Measurements from ENCODE around the gene OPRM1. TPM values are rescaled to one million over a fixed set of nuclear protein-coding genes. Genes with fewer than 3 reads are reported as not detected.

OPRM1 gene
- total and polyA plus RNA-seq, 2 donors (not counting 1 experiment from before 2014, with no cell fraction given) = not detected

- H3K36me3 ChIP-seq (replicated peaks in 1 of 2; ENCODE audit: control extremely low read depth in 1 of 2, control insufficient read depth in 1 of 2, extremely low read depth in 1 of 2, insufficient read depth in 2 of 2, low read length in 1 of 2) = no peaks in the 10 kb centered on the region
- H3K27ac Mint-ChIP-seq = no peak overlapping the region
- H2AFZ ChIP-seq (ENCODE audit: insufficient read depth, low read depth, low read length, poor library complexity, severe bottlenecking) = no peak overlapping the region
- POLR2A ChIA-PET = no interaction called here
- H3K4me3 Mint-ChIP-seq = no peak overlapping the region
- DNase-seq (no peak), ATAC-seq (ENCODE audit: low read depth) (no peak)
- H3K27me3 ChIP-seq (replicated peaks in 1 of 4; ENCODE audit: control extremely low read depth in 1 of 4, control insufficient read depth in 3 of 4, insufficient read depth in 4 of 4, low read length in 3 of 4) = no peaks in the 10 kb centered on the region
- H3K4me1 ChIP-seq (ENCODE audit: control insufficient read depth in 2 of 2, insufficient read depth in 2 of 2, low read length in 2 of 2) = no peaks in the 10 kb centered on the region
- peaks cover 4% of the 10 kb centered on the region for H3K27me3 Mint-ChIP-seq
- no peak overlapping the region for H3K27ac ChIP-seq (ENCODE audit: low read length in 2 of 2)
- no peaks in the 10 kb centered on the region for H3K79me2 ChIP-seq (ENCODE audit: control insufficient read depth, insufficient read depth, low read length)
- no peaks in the 10 kb centered on the region for H4K20me1 ChIP-seq (ENCODE audit: control insufficient read depth, insufficient read depth, low read length, poor library complexity, severe bottlenecking)
- WGBS (ENCODE audit: insufficient coverage) = 96% methylated on average over 7 of the region's 8 CpGs
- no peaks in the 10 kb centered on the region for H3K4me1 Mint-ChIP-seq
- intact Hi-C loops (cut with micrococcal nuclease) = no loop called here
- H3K9me3 ChIP-seq (ENCODE audit: control extremely low read depth in 1 of 3, control insufficient read depth in 2 of 3, insufficient read depth in 1 of 3, low read length in 2 of 3) = no peaks in the 10 kb centered on the region
- TF ChIP-seq CTCF (IDR thresholded peaks at IDR 0.05) (no peak), EZH2 (IDR thresholded peaks at IDR 0.05; ENCODE audit: borderline replicate concordance, insufficient read depth, low read depth, low read length, poor library complexity, severe bottlenecking) (no peak)
- CTCF ChIA-PET = no interaction called here
- H3K9me3 Mint-ChIP-seq (ENCODE audit: insufficient read depth) = no peaks in the 10 kb centered on the region
- no peak overlapping the region for H3K4me2 ChIP-seq (replicated peaks; ENCODE audit: low read depth, low read length, poor library complexity, severe bottlenecking)
- no peak overlapping the region for H3K9ac ChIP-seq (ENCODE audit: low read length)
- no peak overlapping the region for H3K4me3 ChIP-seq (ENCODE audit: control extremely low read depth in 1 of 5, extremely low read depth in 1 of 5, insufficient read depth in 1 of 5, low read depth in 2 of 5, low read length in 4 of 5)
These were observed 202.5 kb downstream of the OPRM1 start for GRCh38 chr6:154241581-154241980.

GRCh38 chr6:154242617-154243357 is 203.7 kb downstream of the OPRM1 start:
- TF ChIP-seq EZH2 (IDR thresholded peaks at IDR 0.05; ENCODE audit: borderline replicate concordance, insufficient read depth, low read depth, low read length, poor library complexity, severe bottlenecking) = no peak
- no peak for TF ChIP-seq CTCF (IDR thresholded peaks at IDR 0.05)
- no peak overlapping the region for H3K27ac ChIP-seq (ENCODE audit: low read length in 2 of 2)
- Mint-ChIP-seq H3K4me1 (peaks cover 8% of the 10 kb centered on the region), H3K9me3 (ENCODE audit: insufficient read depth) (no peaks in the 10 kb centered on the region), H3K27ac (no peak overlapping the region), H3K27me3 (peaks cover 8% of the 10 kb centered on the region), H3K4me3 (no peak overlapping the region)
- no peaks in the 10 kb centered on the region for H3K27me3 ChIP-seq (replicated peaks in 1 of 4; ENCODE audit: control extremely low read depth in 1 of 4, control insufficient read depth in 3 of 4, insufficient read depth in 4 of 4, low read length in 3 of 4)
- H3K4me1 ChIP-seq (ENCODE audit: control insufficient read depth in 2 of 2, insufficient read depth in 2 of 2, low read length in 2 of 2) = peaks cover 6 to 8% of the 10 kb centered on the region in 2 donors
- no peaks in the 10 kb centered on the region for H3K9me3 ChIP-seq (ENCODE audit: control extremely low read depth in 1 of 3, control insufficient read depth in 2 of 3, insufficient read depth in 1 of 3, low read length in 2 of 3)
- H3K9ac ChIP-seq (ENCODE audit: low read length) = no peak overlapping the region
- 90% methylated on average over 13 of the region's 13 CpGs for WGBS (ENCODE audit: insufficient coverage)
- no peak overlapping the region for H3K4me3 ChIP-seq (ENCODE audit: control extremely low read depth in 1 of 5, extremely low read depth in 1 of 5, insufficient read depth in 1 of 5, low read depth in 2 of 5, low read length in 4 of 5)
- H3K79me2 ChIP-seq (ENCODE audit: control insufficient read depth, insufficient read depth, low read length) = no peaks in the 10 kb centered on the region
- no peak overlapping the region for H2AFZ ChIP-seq (ENCODE audit: insufficient read depth, low read depth, low read length, poor library complexity, severe bottlenecking)
- ATAC-seq (ENCODE audit: low read depth) (no peak), DNase-seq (no peak)
- H4K20me1 ChIP-seq (ENCODE audit: control insufficient read depth, insufficient read depth, low read length, poor library complexity, severe bottlenecking) = no peaks in the 10 kb centered on the region
- H3K4me2 ChIP-seq (replicated peaks; ENCODE audit: low read depth, low read length, poor library complexity, severe bottlenecking) = no peak overlapping the region
- H3K36me3 ChIP-seq (replicated peaks in 1 of 2; ENCODE audit: control extremely low read depth in 1 of 2, control insufficient read depth in 1 of 2, extremely low read depth in 1 of 2, insufficient read depth in 2 of 2, low read length in 1 of 2) = no peaks in the 10 kb centered on the region
- POLR2A ChIA-PET = no interaction called here
- intact Hi-C loops (cut with micrococcal nuclease) = no loop called here
- CTCF ChIA-PET = no interaction called here
